Ovary (tissue), 9 donors: ENCODE data around the gene LRRIQ3. TPM values are rescaled to one million over a fixed set of nuclear protein-coding genes. Genes with fewer than 3 reads are reported as not detected.

ENCODE experiments used
- DNase-seq, 5 donors: peaks; one replicate each; pipeline ENCODE4 v3.0.0-alpha.2; 2019 to 2020
- H3K27ac ChIP-seq, 2 donors: fragments of 200-600 bp; one replicate each; pipeline versions ENCODE4 v1.5.1 to v1.8.0; 2019 to 2022
- H3K27me3 ChIP-seq: fragments of 200-600 bp; one replicate; pipeline ENCODE4 v1.8.0; 2022
- H3K36me3 ChIP-seq: fragments of 200-600 bp; sonication (generic); one replicate; pipeline ENCODE4 v1.5.1; 2019
- H3K4me1 ChIP-seq: one replicate; pipeline ENCODE4 v1.8.1; 2013; ENCODE audit warnings: mild to moderate bottlenecking, moderate library complexity; ENCODE audit not compliant: insufficient read depth
- H3K4me3 ChIP-seq: fragments of 200-600 bp; sonication (generic); one replicate; pipeline ENCODE4 v1.5.1; 2017
- H3K9me3 ChIP-seq, 2 donors: fragments of 200-600 bp in 1 of 2; sonication (generic) in 1 of 2; one replicate each; pipeline versions ENCODE4 v1.5.1 to v1.8.1; 2013 to 2019; ENCODE audit warnings: mild to moderate bottlenecking in 1 of 2, moderate library complexity in 1 of 2
- CTCF ChIP-seq, 3 donors: fragments of 450-650 bp in 2 of 3; fragments of 200-600 bp in 1 of 3; IDR thresholded peaks; one replicate each; pipeline versions ENCODE4 v1.5.1 to v1.8.0; 2016 to 2022; ENCODE audit warnings: antibody characterized with exemption in 3 of 3, mild to moderate bottlenecking in 1 of 3
- EP300 ChIP-seq: sonication (generic); formaldehyde crosslinking; IDR thresholded peaks from one replicate; pipeline ENCODE4 v1.6.1; 2017; ENCODE audit warnings: antibody characterized with exemption
- POLR2A ChIP-seq: fragments of 450-650 bp; IDR thresholded peaks from one replicate; pipeline ENCODE4 v1.6.1; 2017; ENCODE audit warnings: antibody characterized with exemption, mild to moderate bottlenecking, moderate library complexity
- WGBS, 3 donors: extraction: QIAGEN DNeasy Blood & Tissue Kit in 1 of 3; methylation state at CpG; one replicate each; pipeline versions ENCODE4 v1.1.5 to v1.1.7; 2013 to 2017; 5-methylcytosine and 5-hydroxymethylcytosine counted together
- intact Hi-C, 4 donors: fragments of 100-400 bp; cut with DNase I; formaldehyde crosslinking; loops; one replicate each; pipeline versions ENCODE4 v1.11.0 to v1.15.1; 2022 to 2023
- polyA plus RNA-seq, 2 donors: library from polyadenylated mRNA; stranded (reverse); fragments of 200-250 nt in 1 of 2; fragments of 350-450 nt in 1 of 2; fragmentation: Illumina TruSeq in 1 of 2; extraction: RNeasy Lipid Tissue Mini Kit (QIAGEN cat#74804) in 1 of 2; gene quantifications; one replicate each; pipeline ENCODE4 v1.2.3, GENCODE V29; 2013 to 2014
- total RNA-seq, 7 donors: library from RNA; depleted of rRNA in 2 of 7; stranded (reverse); fragments of >200 nt in 2 of 7; fragmentation: NEBNext Ultra II Directional in 3 of 7; extraction: Animal tissue kit (Norgen Biotek cat#: 25700) in 3 of 7; gene quantifications; one replicate each; pipeline versions ENCODE4 v1.1.0 to v1.2.4, GENCODE V29; 2016 to 2023
- donor health status: DM: no; HTN: no; CAD: no; lungs with moderate emphysema.
- donor health status: DM: no; HTN: no; CAD: no.
- donor health status: Bipolar disorder and iron deficiency.
- donor health status: DM: yes; HTN: yes; CAD: no.
- donor health status: DM: no; HTN: no; CAD: no.
- donor health status: DM: yes; HTN: yes; CAD: no.

The LRRIQ3 gene
- total and polyA plus RNA-seq, 9 donors, result 0.20 to 0.92 (median 0.61) TPM; not detected in 1

DNA sequence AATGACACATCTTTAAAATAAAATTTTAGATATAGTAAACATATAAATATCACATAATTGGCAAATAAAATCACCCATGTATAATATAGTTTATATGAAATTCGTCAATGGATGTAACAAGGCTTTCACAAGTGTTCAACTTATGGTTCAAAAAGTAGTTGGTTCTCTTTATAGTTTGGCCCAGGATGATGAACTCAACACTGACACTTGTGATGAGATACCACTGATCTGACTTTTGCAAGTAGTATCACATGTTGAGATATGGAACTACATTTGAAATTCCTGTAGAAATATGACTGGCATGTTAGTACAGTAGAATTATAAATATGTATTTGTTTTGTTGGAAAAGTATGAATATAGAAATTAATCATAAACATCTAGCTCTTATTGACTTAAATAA lies 39.1 kb upstream of the LRRIQ3 start:
- Histone ChIP-seq H3K4me1 (no peaks in the 10 kb centered on the region), H3K27me3 (no peaks in the 10 kb centered on the region), H3K9me3 (no peaks in the 10 kb centered on the region), H3K27ac (no peak overlapping the region), H3K4me3 (no peak overlapping the region), H3K36me3 (no peaks in the 10 kb centered on the region)
- no peak for TF ChIP-seq EP300
- TF ChIP-seq CTCF (IDR thresholded peaks at IDR 0.05), result no peak
- TF ChIP-seq POLR2A, result no peak
- no peak for DNase-seq
- intact Hi-C loops, result no loop called here
- 85 to 96% (median 93%) methylated on average over 1 of the region's 1 CpG for WGBS, 3 donors

GRCh38 chr1:74236440-74236839 lies 38.5 kb upstream of the LRRIQ3 start:
- Histone ChIP-seq H3K27ac (no peak overlapping the region), H3K4me1 (no peaks in the 10 kb centered on the region), H3K9me3 (no peaks in the 10 kb centered on the region), H3K27me3 (no peaks in the 10 kb centered on the region), H3K36me3 (no peaks in the 10 kb centered on the region), H3K4me3 (no peak overlapping the region)
- intact Hi-C loops, result no loop called here
- no peak for DNase-seq
- WGBS, 3 donors, result 96 to 97% (median 97%) methylated on average over 3 of the region's 3 CpGs
- TF ChIP-seq CTCF (IDR thresholded peaks at IDR 0.05), result no peak
- TF ChIP-seq POLR2A, result no peak
- no peak for TF ChIP-seq EP300

DNA sequence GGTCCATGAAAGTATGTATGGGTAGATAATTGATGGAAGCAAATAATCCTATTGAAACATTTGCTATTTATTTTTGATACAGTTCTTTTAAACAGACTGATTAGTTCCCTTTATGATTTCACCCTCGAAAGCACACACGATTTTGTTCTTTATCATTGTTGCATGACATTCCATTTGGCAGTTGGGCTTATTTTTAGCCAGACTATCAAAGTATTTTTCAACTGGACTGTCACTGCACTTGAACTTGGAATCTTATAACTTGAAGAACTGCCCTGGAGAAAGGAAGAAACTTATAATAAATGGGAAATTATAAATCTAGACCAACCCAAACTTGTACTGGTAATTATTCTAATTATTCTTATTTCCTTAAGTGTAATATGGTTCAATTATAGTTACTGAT lies 37.2 kb upstream of the LRRIQ3 start, which contains the start of gene TNNI3K:
TNNI3K (plus strand) TSS at position 235 of the 400 bp plus-strand sequence; CDS start at position 300, 65 bp downstream.
- Histone ChIP-seq H3K4me3 (no peak within 1 kb of the TSS), H3K36me3 (no peaks in the 10 kb centered on the region), H3K4me1 (no peaks in the 10 kb centered on the region), H3K27ac (no peak within 1 kb of the TSS), H3K9me3 (no peaks in the 10 kb centered on the region), H3K27me3 (no peaks in the 10 kb centered on the region)
- TF ChIP-seq EP300 (no peak), CTCF (IDR thresholded peaks at IDR 0.05) (no peak), POLR2A (no peak)
- intact Hi-C loops, result no loop called here
- 52 to 67% (median 62%) methylated on average over 2 of the region's 2 CpGs for WGBS, 3 donors
- DNase-seq, result no peak

DNA sequence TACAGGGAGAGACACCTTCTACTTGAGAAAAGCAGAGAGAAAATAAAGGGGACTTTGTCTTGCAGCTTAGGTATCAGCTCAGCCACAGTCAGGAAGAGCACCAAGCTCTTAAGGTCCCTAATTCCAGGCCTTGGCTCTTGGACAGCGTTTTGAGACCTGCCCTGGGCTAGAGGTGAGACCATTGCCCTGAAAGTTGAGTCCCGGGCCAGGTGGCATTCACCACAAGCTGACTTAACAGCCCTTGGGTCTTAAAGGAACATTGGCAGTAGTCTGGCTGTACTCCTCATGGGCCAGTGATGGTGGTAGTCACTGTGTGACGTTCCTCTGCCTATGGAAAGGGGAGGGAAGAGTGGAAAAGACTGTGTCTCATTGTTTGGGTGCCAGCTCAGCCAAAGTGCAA lies 25.5 kb upstream of the LRRIQ3 start:
- no peak for DNase-seq
- no peak overlapping the region for H3K27ac ChIP-seq

More for the DNA sequence above, 25.5 kb upstream of the LRRIQ3 start:
- Histone ChIP-seq H3K9me3 (no peaks in the 10 kb centered on the region), H3K4me1 (no peaks in the 10 kb centered on the region), H3K27me3 (no peaks in the 10 kb centered on the region), H3K36me3 (no peaks in the 10 kb centered on the region), H3K4me3 (no peak overlapping the region)
- TF ChIP-seq EP300 (no peak), POLR2A (no peak), CTCF (IDR thresholded peaks at IDR 0.05) (no peak)
- intact Hi-C loops, result no loop called here
- WGBS, 3 donors, result 74 to 89% (median 81%) methylated on average over 3 of the region's 3 CpGs
